ENCODE results near the gene NME9.

DNA sequence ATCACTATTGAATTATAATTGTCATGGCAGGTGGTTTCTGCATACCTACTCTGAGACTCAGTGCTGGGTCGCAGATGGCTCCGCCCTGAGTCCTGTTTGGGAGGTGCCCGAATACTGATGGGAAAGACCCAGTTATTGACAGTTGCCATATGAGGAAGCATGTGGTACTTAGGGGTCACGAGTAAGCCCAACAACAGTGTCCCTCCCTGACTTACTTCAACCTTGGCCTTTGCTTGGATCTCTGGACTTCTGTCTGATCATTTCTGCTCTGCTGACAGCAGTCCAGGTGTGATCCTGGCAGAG is 35.6 kb upstream of the NME9 start:
- TF ChIP-seq, protein P1, sequence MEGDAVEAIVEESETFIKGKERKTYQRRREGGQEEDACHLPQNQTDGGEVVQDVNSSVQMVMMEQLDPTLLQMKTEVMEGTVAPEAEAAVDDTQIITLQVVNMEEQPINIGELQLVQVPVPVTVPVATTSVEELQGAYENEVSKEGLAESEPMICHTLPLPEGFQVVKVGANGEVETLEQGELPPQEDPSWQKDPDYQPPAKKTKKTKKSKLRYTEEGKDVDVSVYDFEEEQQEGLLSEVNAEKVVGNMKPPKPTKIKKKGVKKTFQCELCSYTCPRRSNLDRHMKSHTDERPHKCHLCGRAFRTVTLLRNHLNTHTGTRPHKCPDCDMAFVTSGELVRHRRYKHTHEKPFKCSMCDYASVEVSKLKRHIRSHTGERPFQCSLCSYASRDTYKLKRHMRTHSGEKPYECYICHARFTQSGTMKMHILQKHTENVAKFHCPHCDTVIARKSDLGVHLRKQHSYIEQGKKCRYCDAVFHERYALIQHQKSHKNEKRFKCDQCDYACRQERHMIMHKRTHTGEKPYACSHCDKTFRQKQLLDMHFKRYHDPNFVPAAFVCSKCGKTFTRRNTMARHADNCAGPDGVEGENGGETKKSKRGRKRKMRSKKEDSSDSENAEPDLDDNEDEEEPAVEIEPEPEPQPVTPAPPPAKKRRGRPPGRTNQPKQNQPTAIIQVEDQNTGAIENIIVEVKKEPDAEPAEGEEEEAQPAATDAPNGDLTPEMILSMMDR (IDR thresholded peaks at IDR 0.05), result no peak
- TF ChIP-seq POLR2A (IDR thresholded peaks at IDR 0.05) (no peak), POLR2AphosphoS5 (IDR thresholded peaks at IDR 0.05) (no peak)

All from stomach (tissue), 4 donors.